Motor neuron (in vitro differentiated cells): ENCODE measurements around the gene ZBTB46. TPM values are rescaled to one million over a fixed set of nuclear protein-coding genes. Genes with fewer than 3 reads are reported as not detected.

ENCODE experiments used
- ATAC-seq, 8 experiments: fragments of 200-7000 bp; cut with Tn5 transposase; replicated peaks in 6 of 8; 2 replicates each; pipeline ENCODE4 v1.8.0; 2021; ENCODE audit warnings: mild to moderate bottlenecking in 8 of 8, moderate library complexity in 8 of 8
- H3K27ac ChIP-seq, 2 donors: fragments of 250-450 bp; sonication (Bioruptor Pico); 2 replicates each; pipeline ENCODE4 v1.9.0; 2021; ENCODE audit warnings: antibody characterized with exemption in 2 of 2, mild to moderate bottlenecking in 2 of 2, moderate library complexity in 1 of 2
- H3K4me1 ChIP-seq, 2 donors: fragments of 250-450 bp; sonication (Bioruptor Pico); replicated peaks in 1 of 2; 2 replicates each; pipeline ENCODE4 v1.6.1; 2021; ENCODE audit warnings: antibody characterized with exemption in 2 of 2, mild to moderate bottlenecking in 2 of 2, moderate library complexity in 1 of 2
- H3K4me3 ChIP-seq, 5 donors: fragments of 250-450 bp; sonication (Bioruptor Pico); 2 replicates each; pipeline ENCODE4 v1.9.0; 2021; ENCODE audit warnings: antibody characterized with exemption in 5 of 5, mild to moderate bottlenecking in 5 of 5, moderate library complexity in 4 of 5
- WGBS, 10 experiments: fragments of 450-650 bp; shearing (Covaris generic); methylation state at CpG; one replicate each; pipeline ENCODE4 v1.0.0; 2022; 5-methylcytosine and 5-hydroxymethylcytosine counted together
- in situ Hi-C, 9 experiments: fragments of 400-800 bp; cut with MboI; loops; one replicate each; pipeline ENCODE4 v1.15.0; 2021; ENCODE audit warnings: low sequenced_read_pairs in 9 of 9, low pct_unique_long_range_greater_than_20kb in 2 of 9; ENCODE audit not compliant: unreplicated experiment in 9 of 9
- total RNA-seq, 8 experiments: library from RNA; unstranded; fragments of 300-600 nt; gene quantifications; 2 replicates each; pipeline versions ENCODE4 v1.2.3 to v1.2.4, GENCODE V29; 2022

Gene ZBTB46
- total RNA-seq, 8 experiments from 2014 or later: 2.2 to 23.5 (median 16.2) TPM

DNA sequence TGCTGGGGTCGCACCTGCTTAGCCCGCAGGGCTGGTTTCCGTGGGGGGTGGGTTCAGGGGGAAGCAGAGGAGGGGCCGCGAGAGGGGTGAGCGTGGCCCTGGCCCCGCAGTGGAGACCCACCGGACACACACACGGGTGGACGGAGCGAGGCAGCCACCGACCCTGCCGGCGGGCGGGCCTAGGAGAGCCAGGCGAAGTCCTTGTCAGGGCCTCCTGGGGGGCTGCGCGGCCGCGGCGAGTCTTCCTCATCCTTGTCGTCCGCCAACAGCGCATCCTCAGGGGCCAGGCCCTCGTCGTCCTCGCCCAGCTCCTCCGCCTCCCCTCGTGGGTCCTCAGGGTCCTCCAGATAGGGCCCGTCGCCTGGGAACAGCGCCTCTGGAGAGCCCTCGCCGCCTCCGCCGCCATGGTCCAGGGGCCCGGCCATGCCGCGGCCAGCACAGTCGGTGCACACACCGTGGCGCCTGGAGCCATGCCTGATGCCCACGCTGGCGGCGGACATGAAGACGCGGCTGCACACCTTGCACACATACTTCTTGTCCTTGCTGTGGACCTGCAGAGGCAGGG is 84.2 kb downstream of the ZBTB46 start:
- in situ Hi-C loops: no loop called here
- peak in 2 of 8 experiments; percentile 1 for ATAC-seq
- H3K4me1 ChIP-seq: peaks cover 1 to 6% of the 10 kb centered on the region in 2 donors
- 85% methylated on average over 11 of the region's 47 CpGs; no CpG with 5 or more reads in 9 of the 10 experiments for WGBS, 10 experiments
- no peak overlapping the region for H3K4me3 ChIP-seq
- no peak overlapping the region for H3K27ac ChIP-seq

GRCh38 chr20:63745961-63746731 is 84.9 kb downstream of the ZBTB46 start:
- Histone ChIP-seq H3K4me1 (peaks cover 8 to 10% of the 10 kb centered on the region in 2 donors), H3K4me3 (no peak overlapping the region), H3K27ac (no peak overlapping the region)
- 73 to 100% (median 83%) methylated on average over 1 to 8 of the region's 26 CpGs; no CpG with 5 or more reads in 3 of the 10 experiments for WGBS, 10 experiments
- in situ Hi-C loops: no loop called here
- ATAC-seq: peak in 3 of 8 experiments; percentile 4 to 12 (median 6)

DNA sequence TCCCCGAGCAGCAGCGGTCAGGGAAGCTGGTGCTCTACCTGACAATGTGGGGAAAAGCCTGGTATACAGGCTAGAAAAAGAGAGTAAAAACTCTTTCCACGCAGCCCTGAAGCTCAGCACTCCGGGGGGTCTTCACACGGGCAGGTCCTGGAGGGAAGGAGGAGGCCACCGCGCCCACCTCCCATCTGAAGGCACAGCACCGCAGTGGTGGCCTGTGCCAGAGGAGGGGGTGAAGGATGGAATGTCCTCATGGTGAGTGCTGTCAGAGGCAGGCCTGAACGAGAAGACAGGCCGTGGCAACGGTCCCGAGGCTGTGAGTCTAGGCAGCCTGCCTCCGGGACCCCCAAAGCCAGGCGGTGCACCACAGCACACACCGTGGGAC is 85.6 kb downstream of the ZBTB46 start:
- no peak overlapping the region for H3K27ac ChIP-seq
- 58 to 92% (median 79%) methylated on average over 1 to 4 of the region's 15 CpGs; no CpG with 5 or more reads in 5 of the 10 experiments for WGBS, 10 experiments
- in situ Hi-C loops: no loop called here

DNA sequence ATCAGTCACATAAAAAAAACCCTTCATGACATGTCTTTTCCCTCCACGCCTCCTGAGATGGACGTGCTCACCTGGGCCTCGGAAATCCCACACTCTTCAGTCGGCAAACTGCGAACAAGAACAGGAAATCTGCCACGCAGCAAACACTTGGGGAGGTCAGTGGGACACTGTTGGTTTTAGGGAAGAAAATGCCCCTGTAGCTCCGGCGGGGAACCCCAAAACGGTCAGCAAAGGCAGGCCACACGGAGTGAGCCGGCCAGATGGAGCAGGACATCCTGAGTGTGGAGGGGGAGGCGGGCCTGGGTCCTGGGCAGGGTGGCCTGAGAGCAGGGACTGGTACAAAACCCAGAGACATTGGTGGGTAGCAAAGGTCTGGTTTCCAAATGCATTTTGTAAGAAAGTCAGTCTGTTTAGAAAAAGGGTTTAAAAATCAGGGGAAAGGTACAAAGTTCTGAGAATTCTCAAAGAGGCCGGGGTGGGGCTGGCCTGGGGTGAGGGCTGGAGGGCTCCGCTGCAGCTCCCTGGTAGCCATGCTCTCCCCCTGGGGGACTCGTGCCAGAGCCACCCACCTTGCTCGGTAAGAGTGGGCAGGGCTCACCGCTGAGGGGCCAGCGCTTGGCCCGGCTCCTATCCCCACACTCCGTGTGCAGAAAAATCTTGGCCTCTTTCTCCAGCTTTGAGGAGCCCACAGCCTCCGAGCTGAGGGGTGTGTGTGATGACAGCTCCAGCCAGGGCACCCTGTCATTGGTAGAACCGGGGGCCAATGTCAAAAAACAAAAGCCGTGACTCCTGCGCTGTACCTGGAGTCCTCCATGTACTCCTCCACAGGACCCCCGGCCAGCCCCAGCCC is 86.3 kb downstream of the ZBTB46 start:
- no peak overlapping the region for H3K4me3 ChIP-seq
- no peak overlapping the region for H3K27ac ChIP-seq
- in situ Hi-C loops: no loop called here
- ATAC-seq: no peak
- WGBS, 10 experiments: 60 to 100% (median 93%) methylated on average over 1 to 7 of the region's 25 CpGs; no CpG with 5 or more reads in 5 of the 10 experiments
- H3K4me1 ChIP-seq: peaks cover 8 to 9% of the 10 kb centered on the region in 2 donors

More for the DNA sequence above, 85.6 kb downstream of the ZBTB46 start:
- no peak for ATAC-seq
- no peak overlapping the region for H3K4me3 ChIP-seq
- peaks cover 8 to 9% of the 10 kb centered on the region in 2 donors for H3K4me1 ChIP-seq

DNA sequence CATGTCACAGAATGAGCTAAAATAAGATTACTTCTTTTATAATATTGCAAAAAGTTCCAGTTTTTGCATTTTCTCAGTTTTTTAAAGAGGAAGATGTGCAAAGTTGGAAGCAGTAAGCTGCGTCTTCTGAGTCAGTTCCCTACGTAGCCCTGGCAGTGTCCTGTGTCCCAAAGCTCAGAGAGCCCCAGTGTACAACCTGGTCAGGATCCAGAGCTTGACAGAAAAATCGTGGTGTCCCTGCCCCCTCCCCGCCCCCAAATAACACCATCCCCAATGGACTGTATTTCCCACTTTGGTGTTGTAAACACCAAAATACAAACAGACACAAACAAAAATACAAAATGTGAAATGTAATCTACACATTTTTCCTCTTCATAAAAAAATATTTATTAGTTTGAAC is 86.9 kb downstream of the ZBTB46 start:
- no peak overlapping the region for H3K27ac ChIP-seq
- in situ Hi-C loops: no loop called here
- no peak overlapping the region for H3K4me3 ChIP-seq

DNA sequence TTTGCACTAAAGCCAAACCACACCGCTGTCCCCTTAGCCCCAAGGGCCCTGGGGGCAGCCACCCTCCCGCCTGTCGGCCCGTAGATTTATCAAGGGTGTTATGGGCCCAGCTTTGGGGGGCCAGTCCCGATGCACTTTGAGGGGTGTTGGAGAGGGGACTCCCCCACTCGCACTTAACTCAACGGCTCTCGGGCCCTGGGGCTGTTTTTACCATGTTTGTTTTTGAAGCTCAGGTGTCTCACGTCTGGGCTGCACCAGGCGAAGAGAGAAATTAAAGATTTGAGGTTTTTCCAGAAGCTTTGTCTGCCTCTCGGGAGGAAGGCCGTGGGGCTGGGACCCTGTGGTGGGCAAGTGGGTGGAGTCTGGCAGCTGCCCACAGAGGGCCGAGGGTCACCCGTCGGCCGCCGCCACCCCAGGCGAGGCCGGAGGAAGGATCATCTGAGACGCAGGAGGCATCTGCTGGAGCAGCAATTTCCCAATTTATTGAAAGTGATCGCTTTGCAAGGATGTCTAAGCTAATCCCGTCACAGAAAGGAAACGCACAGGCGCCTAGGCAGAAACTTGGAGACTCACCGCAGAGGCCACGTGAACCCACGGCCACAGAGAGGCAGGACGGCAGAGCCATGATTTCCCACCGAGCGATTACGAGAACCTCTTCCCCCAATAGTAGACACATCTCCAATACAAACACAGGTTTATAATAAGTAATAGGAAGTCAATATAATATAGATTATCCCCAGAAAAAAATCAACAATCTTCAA is 87.7 kb downstream of the ZBTB46 start:
- ATAC-seq: no peak
- Histone ChIP-seq H3K27ac (no peak overlapping the region), H3K4me1 (peaks cover 12 to 13% of the 10 kb centered on the region in 2 donors), H3K4me3 (no peak overlapping the region)
- in situ Hi-C loops: no loop called here
- 80 to 100% (median 97%) methylated on average over 1 to 17 of the region's 31 CpGs; no CpG with 5 or more reads in 2 of the 10 experiments for WGBS, 10 experiments

More for the DNA sequence above, 86.9 kb downstream of the ZBTB46 start:
- peaks cover 8 to 9% of the 10 kb centered on the region in 2 donors for H3K4me1 ChIP-seq
- 80 to 100% (median 83%) methylated on average over 1 of the region's 4 CpGs; no CpG with 5 or more reads in 7 of the 10 experiments for WGBS, 10 experiments
- no peak for ATAC-seq

DNA sequence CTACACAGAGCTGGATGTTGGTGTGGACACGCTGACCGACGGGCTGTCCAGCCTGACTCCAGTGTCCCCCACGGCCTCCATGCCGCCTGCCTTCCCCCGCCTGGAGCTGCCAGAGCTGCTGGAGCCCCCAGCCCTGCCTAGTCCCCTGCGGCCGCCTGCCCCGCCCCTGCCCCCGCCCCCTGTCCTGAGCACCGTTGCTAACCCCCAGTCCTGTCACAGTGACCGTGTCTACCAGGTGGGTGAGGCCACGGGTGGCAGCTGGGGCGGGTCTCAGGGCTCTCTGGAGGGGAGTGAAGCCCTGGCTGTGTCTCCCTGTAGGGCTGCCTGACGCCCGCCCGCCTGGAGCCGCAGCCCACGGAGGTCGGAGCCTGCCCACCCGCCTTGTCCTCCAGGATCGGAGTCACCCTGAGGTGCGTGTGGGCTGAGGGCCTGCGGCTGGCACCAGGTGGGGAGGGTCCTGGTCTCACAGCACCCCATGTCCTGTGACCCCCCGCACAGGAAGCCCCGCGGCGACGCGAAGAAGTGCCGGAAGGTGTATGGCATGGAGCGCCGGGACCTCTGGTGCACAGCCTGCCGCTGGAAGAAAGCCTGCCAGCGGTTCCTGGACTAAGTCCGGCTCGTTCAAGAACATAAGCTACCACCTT is 88.6 kb downstream of the ZBTB46 start:
- H3K27ac ChIP-seq: no peak overlapping the region
- 80% methylated on average over 2 of the region's 37 CpGs; no CpG with 5 or more reads in 9 of the 10 experiments for WGBS, 10 experiments
- no peak for ATAC-seq
- H3K4me3 ChIP-seq: no peak overlapping the region
- peaks cover 17 to 21% of the 10 kb centered on the region in 2 donors for H3K4me1 ChIP-seq
- in situ Hi-C loops: no loop called here

- in situ Hi-C loops: no loop called here
- WGBS, 10 experiments: 100% methylated on average over 2 of the region's 30 CpGs; no CpG with 5 or more reads in 9 of the 10 experiments
- ATAC-seq: no peak
- H3K27ac ChIP-seq: peak overlapping the region; percentile 86 to 94
- peak overlapping the region in 4 of 5 donors; percentile 56 to 80 (median 78) for H3K4me3 ChIP-seq
- H3K4me1 ChIP-seq: peaks cover 17 to 26% of the 10 kb centered on the region in 2 donors
These were observed 89.2 kb downstream of the ZBTB46 start for GRCh38 chr20:63741676-63742380.

GRCh38 chr20:63741354-63741675 is 89.7 kb downstream of the ZBTB46 start:
- no peak for ATAC-seq
- Histone ChIP-seq H3K4me3 (peak overlapping the region; percentile 56 to 81 (median 80)), H3K4me1 (peaks cover 17 to 26% of the 10 kb centered on the region in 2 donors), H3K27ac (peak overlapping the region; percentile 86 to 94)
- in situ Hi-C loops: no loop called here
- 60% methylated on average over 1 of the region's 6 CpGs; no CpG with 5 or more reads in 9 of the 10 experiments for WGBS, 10 experiments

DNA sequence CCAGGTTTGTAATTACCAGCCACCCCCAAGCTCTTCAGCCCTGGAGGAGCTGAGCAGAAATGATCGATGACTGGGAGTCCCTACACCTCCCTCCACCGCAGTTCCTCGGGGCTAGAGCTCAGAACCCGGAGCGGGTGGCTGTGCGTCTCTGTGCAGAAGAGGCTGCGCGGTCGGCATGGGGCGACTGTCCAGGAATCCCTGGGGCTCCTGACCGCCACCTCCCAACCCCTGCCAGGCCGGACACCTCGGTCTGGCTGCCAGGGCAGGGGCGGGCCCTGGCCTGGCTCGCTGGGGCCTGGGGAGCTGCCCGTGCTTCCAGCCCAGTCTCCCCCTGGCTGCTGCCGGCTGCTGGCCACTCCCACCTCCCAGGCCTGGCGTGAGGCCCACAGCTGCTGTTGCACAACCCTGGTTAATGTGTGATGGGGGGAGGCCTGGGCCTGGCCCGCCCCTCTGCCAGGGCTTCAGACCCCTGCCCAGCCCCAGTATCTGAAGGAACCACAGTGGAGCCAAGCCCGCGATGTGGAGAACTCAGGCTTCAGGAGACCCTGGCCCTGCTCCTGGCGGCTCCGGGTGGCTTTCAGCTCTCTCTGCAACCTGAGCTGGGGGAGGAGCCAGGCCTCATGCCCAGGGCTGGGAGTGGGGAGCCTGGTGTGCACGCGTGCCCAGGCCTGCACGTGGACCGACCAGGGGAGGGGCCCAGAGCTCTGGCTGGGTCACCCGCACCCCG is 90.3 kb downstream of the ZBTB46 start:
- Histone ChIP-seq H3K4me3 (peak overlapping the region; percentile 56 to 81 (median 80)), H3K4me1 (peaks cover 17 to 26% of the 10 kb centered on the region in 2 donors), H3K27ac (peak overlapping the region; percentile 86 to 94)
- peak; percentile 22 to 75 (median 49) for ATAC-seq
- WGBS, 10 experiments: 0% methylated on average over 1 to 3 of the region's 29 CpGs; no CpG with 5 or more reads in 5 of the 10 experiments
- in situ Hi-C loops: no loop called here

- Histone ChIP-seq H3K27ac (peak overlapping the region; percentile 86 to 94), H3K4me3 (peak overlapping the region; percentile 56 to 81 (median 80)), H3K4me1 (peaks cover 17 to 26% of the 10 kb centered on the region in 2 donors)
- ATAC-seq: peak; percentile 4 to 51 (median 32)
- in situ Hi-C loops: no loop called here
- WGBS, 10 experiments: 0% methylated on average over 1 of the region's 80 CpGs; no CpG with 5 or more reads in 9 of the 10 experiments
These were observed 90.9 kb downstream of the ZBTB46 start for GRCh38 chr20:63740070-63740626.
